Testis (tissue), 3 donors: ENCODE data around the gene TMEM229A. TPM values are rescaled to one million over a fixed set of nuclear protein-coding genes. Genes with fewer than 3 reads are reported as not detected.
"Not testable (repeated sequence)": the region's sequence is repeated elsewhere in the genome, so short reads cannot be mapped to it uniquely, and the experiment has no call there.

ENCODE experiments used
- DNase-seq: peaks from one replicate; pipeline ENCODE4 v3.0.0-alpha.2; 2019
- H3K27ac ChIP-seq, 2 donors: fragments of 200-600 bp; sonication (generic); one replicate each; pipeline ENCODE4 v1.5.1; 2019
- H3K27me3 ChIP-seq: fragments of 200-600 bp; sonication (generic); one replicate; pipeline ENCODE4 v1.5.1; 2019
- H3K36me3 ChIP-seq: fragments of 200-600 bp; sonication (generic); one replicate; pipeline ENCODE4 v1.5.1; 2017; ENCODE audit warnings: low read depth; ENCODE audit errors: missing control alignments
- H3K4me1 ChIP-seq: fragments of 200-600 bp; sonication (generic); one replicate; pipeline ENCODE4 v1.5.1; 2019
- H3K4me3 ChIP-seq, 2 donors: fragments of 200-600 bp; sonication (generic); one replicate each; pipeline ENCODE4 v1.5.1; 2017 to 2019
- H3K9me3 ChIP-seq: fragments of 200-600 bp; sonication (generic); one replicate; pipeline ENCODE4 v1.5.1; 2017
- CTCF ChIP-seq, 3 experiments: fragments of 450-650 bp in 2 of 3; fragments of 200-600 bp in 1 of 3; sonication (generic) in 1 of 3; IDR thresholded peaks; one replicate each; pipeline ENCODE4 v1.5.1; 2016 to 2019; ENCODE audit warnings: antibody characterized with exemption in 3 of 3, mild to moderate bottlenecking in 2 of 3, moderate library complexity in 1 of 3
- POLR2A ChIP-seq: fragments of 450-650 bp; IDR thresholded peaks from one replicate; pipeline ENCODE4 v1.6.1; 2017; ENCODE audit warnings: antibody characterized with exemption, mild to moderate bottlenecking, moderate library complexity
- WGBS, 2 donors: methylation state at CpG; one replicate each; pipeline ENCODE4 v1.1.5; 2018; 5-methylcytosine and 5-hydroxymethylcytosine counted together
- intact Hi-C: fragments of 100-400 bp; cut with DNase I; formaldehyde crosslinking; loops from one replicate; pipeline ENCODE4 v1.15.1; 2023; ENCODE audit warnings: low total_unique reads
- polyA plus RNA-seq: library from polyadenylated mRNA; stranded (reverse); fragments of 350-450 nt; fragmentation: Illumina TruSeq; extraction: RNeasy Lipid Tissue Mini Kit (QIAGEN cat#74804); gene quantifications from one replicate; pipeline ENCODE4 v1.2.3, GENCODE V29; 2014; ENCODE audit warnings: low read depth, low replicate concordance; ENCODE audit not compliant: insufficient read depth
- total RNA-seq, 2 donors: library from RNA; depleted of rRNA; stranded (reverse); fragments of >200 nt; gene quantifications; one replicate each; pipeline ENCODE4 v1.2.3, GENCODE V29; 2016

TMEM229A gene
- total and polyA plus RNA-seq, 3 donors from 2014 or later: 12.3 to 58.8 (median 51.0) TPM

GRCh38 chr7:124042826-124043225 is 10.0 kb upstream of the TMEM229A start:
- intact Hi-C loops: no loop called here
- 97 to 98% methylated on average over 2 of the region's 2 CpGs for WGBS, 2 donors
- Histone ChIP-seq H3K9me3 (no peaks in the 10 kb centered on the region), H3K27me3 (no peaks in the 10 kb centered on the region), H3K36me3 (no peaks in the 10 kb centered on the region), H3K4me3 (no peak overlapping the region), H3K4me1 (no peaks in the 10 kb centered on the region), H3K27ac (no peak overlapping the region)
- no peak for DNase-seq
- TF ChIP-seq CTCF (IDR thresholded peaks at IDR 0.05) (no peak), POLR2A (no peak)

GRCh38 chr7:124041439-124041838 is 8.6 kb upstream of the TMEM229A start:
- Histone ChIP-seq H3K4me3 (no peak overlapping the region), H3K4me1 (no peaks in the 10 kb centered on the region), H3K27ac (no peak overlapping the region), H3K36me3 (no peaks in the 10 kb centered on the region), H3K27me3 (no peaks in the 10 kb centered on the region), H3K9me3 (no peaks in the 10 kb centered on the region)
- no peak for DNase-seq
- 69 to 78% methylated on average over 2 of the region's 2 CpGs for WGBS, 2 donors
- TF ChIP-seq CTCF (IDR thresholded peaks at IDR 0.05) (no peak), POLR2A (no peak)
- intact Hi-C loops: no loop called here

GRCh38 chr7:124037902-124038301 is 5.0 kb upstream of the TMEM229A start:
- H3K27me3 ChIP-seq, H3K9me3 ChIP-seq, H3K36me3 ChIP-seq, H3K4me3 ChIP-seq, H3K4me1 ChIP-seq, DNase-seq, intact Hi-C loops, H3K27ac ChIP-seq: not testable (repeated sequence)
- 85 to 86% methylated on average over 5 of the region's 5 CpGs for WGBS, 2 donors

- intact Hi-C loops: no loop called here
These were observed 2.8 kb upstream of the TMEM229A start for GRCh38 chr7:124035706-124036105.

GRCh38 chr7:124034754-124035100 is 1.9 kb upstream of the TMEM229A start:
- Histone ChIP-seq H3K9me3 (no peaks in the 10 kb centered on the region), H3K36me3 (no peaks in the 10 kb centered on the region), H3K27me3 (no peaks in the 10 kb centered on the region), H3K4me3 (no peak overlapping the region), H3K27ac (peak overlapping the region; percentile 45 to 81), H3K4me1 (peaks cover 5% of the 10 kb centered on the region)
- intact Hi-C loops: no loop called here
- no peak for TF ChIP-seq POLR2A
- TF ChIP-seq CTCF (IDR thresholded peaks at IDR 0.05): no peak
- 66 to 81% methylated on average over 1 of the region's 1 CpG for WGBS, 2 donors
- DNase-seq: no peak

More at GRCh38 chr7:124035706-124036105, 2.8 kb upstream of the TMEM229A start:
- 90 to 91% methylated on average over 3 of the region's 3 CpGs for WGBS, 2 donors
- H3K4me3 ChIP-seq: no peak overlapping the region
- H3K27me3 ChIP-seq: no peaks in the 10 kb centered on the region
- TF ChIP-seq POLR2A (no peak), CTCF (IDR thresholded peaks at IDR 0.05) (no peak)
- H3K9me3 ChIP-seq: no peaks in the 10 kb centered on the region
- H3K36me3 ChIP-seq: no peaks in the 10 kb centered on the region
- no peak for DNase-seq
- peaks cover 5% of the 10 kb centered on the region for H3K4me1 ChIP-seq
- no peak overlapping the region for H3K27ac ChIP-seq
